NCI-H2171 (cell line): Measurements from ENCODE around the gene KIAA0930.

Source experiments
- DNase-seq: peaks from one replicate; lab custom pipeline; 2025; lab: John Stamatoyannopoulos, UW

KIAA0930 gene

DNA sequence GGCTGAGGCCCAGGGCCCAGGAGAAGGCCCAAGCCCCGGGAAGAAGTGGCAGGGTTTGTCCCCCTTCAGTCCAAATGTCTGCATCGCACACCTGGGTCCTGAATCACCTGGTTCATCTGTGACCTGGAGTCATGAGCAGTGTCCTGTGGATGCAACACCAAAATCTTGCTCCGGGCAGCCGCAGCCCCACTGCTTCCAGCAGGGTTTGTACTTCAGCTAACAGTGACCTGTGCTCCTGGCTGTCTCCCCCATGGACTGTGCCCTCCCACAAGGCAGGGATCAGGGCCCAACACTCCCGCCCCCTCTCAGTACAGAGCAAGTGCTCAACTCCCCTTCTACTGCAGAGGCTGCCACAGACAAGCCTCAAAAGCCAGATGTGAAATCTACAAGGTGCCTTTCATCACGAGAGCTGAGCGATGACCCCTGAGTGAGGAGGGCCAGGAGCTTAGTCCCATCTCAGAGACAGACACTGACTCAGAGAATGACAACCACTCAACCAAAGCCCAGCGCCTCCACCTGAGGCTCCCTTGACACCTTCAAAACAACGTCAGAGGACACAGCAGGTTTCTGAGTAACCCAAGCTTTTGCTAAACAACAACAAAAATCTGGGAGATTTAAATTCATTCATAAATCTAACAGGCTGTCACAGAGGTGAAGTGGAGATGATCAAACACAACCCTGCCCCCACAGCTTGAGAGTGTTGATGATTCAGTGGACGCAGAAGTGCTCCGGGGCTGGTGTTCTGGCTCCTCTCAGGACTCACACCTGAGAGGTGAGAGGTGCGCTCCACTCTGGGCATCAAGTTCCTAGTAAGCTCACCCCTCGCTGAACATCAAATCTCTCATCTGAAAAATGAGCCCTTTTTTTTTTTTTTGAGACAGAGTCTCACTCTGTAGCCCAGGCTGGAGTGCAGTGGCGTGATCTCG is 3.4 kb downstream of the KIAA0930 start:
- no peak for DNase-seq

GRCh38 chr22:45235851-45236342 is 4.8 kb downstream of the KIAA0930 start:
- DNase-seq, result no peak

DNA sequence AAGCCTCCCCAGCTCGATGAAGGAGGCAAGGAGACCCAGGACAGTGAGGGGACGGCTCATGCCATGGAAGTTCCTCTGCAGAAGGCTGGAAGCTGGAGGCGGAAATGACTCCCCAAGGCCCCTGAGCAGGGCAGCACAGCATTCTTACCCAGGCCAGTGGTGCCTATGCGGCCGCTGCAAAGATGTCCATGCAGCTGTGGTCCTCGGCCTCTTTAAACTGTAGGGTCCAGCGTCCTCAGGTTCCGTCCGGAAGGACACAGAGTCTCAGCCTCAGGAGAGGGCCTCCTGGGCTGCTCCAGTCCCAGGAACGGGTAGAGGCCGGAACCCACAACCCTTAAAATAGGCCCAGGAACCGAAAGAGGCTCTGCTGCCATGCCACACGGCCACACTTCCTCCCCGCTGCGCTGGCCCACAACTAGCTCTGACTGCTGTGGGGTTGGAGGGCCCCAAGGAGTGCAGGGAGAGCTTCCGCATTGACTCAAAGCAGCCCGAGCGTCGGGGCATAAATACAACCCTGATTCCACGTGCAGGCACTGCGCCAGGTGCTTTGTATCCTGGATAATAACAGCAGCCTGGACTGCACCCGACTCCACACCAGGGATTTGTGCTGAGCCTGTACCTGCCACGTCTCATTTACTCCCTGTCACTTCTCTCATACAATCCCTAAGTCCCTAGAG is 5.5 kb downstream of the KIAA0930 start:
- DNase-seq, result no peak

- no peak for DNase-seq
Measured at GRCh38 chr22:45233827-45234226, 6.9 kb downstream of the KIAA0930 start.

DNA sequence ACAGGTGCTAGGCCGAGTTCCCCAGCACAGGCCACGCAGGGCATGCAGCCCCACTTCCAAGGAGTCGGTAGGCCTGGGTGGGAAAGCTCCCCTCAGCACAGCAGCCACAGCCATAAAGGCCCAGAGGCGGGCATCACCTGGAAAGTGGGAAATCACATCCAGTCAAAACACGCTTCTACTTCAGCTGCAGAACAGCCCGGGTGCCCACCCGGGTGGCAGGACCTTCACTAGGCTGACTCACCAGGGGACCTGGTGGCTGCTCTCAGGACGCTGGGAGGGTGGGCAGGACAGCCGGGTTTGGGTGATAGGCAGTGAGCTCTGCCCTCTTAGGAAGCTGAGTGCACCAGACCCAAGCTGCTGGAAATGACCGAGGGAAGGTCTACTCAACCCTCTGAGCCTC is 7.3 kb downstream of the KIAA0930 start:
- DNase-seq, result no peak

DNA sequence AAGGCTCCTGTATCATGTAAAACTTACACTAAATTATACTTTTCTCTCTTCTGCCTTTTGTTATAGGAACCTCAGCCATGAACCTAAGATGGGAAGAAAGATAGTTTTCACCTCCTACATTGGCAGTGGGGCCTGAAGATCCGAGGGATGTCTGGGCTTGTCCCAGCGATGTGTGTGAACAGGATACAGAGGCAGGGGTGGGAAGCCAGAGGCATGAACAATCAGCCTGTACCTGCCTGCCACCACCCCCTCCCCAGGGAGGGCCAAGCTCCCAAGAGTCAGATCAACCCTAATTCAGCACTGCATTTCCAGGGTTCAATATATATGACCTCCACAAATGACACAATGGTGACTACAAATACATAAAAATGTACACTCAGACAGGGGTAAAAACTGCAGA is 9.4 kb downstream of the KIAA0930 start:
- DNase-seq, result no peak

DNA sequence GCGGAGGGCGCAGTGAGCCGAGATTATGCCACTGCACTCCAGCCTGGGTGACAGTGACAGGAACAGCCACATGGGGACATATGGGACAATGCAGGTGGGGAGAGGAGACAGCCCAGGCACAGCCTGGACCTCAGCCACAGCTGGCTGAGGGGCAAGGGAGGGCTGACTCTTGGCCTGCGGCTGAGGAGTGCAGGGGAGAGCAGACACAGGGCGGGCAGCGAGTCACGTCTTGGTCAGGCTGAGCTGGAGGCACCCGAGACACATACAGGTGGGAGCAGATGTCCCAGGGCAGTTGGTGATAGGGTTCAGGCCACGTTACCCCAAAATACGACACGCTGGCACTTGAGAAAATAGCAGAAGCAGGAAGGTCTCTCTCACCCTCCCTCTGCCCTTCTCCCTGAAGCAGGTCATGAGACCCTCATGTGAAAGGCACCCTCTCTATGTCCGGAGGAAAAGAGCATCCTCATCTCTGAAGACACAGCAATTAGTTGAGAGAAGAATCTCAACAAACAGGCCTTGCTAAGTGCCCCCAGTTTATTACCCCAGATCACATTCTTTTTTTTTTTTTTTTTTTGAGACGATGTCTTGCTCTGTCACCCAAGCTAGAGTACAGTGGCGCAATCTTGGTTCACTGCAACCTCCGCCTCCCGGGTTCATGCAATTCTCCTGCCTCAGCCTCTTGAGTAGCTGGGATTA is 10.5 kb downstream of the KIAA0930 start:
- DNase-seq, result no peak

DNA sequence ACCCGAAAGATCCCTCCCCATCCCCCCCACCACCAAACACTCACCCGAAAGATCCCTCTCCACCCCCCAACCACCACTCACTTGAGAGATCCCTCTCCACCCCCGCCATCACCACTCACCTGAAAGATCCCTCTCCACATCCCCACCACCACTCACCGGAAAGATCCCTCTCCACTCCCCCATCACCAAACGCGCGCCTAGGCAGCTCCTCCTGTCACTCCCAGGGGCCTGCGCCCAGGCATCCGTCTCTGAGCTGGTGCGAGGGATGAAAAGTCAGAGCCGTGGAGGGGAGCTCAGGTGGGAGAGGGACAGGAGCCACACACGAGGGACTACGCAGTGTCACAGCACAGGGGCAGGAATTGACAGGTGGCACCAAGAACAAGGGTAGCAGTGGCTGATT is 11.5 kb downstream of the KIAA0930 start:
- DNase-seq, result no peak

DNA sequence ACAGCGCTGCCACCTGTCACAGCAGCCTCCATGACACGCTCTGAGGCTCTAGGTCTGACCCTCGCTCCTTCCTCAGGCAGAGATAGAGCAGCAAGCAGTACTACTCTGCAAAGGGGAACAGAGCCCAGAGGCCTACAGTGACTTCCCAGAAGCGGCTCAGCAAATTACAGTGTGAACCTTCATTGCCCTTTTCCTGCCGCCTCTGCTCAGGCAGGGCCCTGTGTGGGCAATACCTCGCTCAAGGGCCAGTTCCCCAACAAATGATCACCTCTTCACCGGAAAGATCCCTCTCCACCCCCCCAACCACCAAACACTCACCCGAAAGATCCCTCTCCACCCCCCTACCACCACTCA is 12.3 kb downstream of the KIAA0930 start:
- no peak for DNase-seq

DNA sequence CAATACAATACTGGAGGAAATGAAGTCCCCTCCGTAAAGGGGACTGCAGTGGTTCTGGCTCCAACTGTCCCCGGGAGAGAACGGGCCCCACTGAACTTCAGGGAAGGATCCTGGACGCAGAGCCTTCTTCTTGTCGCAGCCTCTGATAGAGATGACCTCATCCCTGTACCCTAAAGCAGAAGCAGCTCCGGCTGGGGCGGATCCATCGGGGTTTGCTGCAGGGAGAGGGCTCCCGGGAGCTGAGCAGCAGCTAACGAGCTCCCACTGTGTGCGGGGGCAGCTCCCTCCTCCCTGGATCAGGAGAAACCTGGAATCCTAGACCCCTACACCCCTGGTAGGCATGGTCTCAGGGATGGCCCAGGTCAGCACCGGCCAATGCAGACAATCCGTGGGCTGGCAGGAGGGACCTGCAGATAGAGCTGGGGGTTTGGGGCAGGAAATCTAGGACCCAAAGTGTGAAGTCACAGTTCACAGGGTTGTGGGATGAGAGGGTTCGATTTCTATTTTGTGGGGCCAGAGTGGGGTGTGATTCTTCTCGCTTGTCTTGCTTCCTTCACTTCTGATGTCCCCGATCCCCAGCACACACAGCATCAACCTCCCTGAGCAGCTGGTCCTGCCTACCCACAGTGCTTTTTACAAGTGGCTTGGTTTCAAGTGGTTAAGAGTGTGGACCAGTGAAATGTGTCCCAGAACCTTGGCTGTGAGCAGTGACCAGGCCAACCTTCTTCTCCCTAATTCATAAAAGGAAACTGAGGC is 12.9 kb downstream of the KIAA0930 start:
- no peak for DNase-seq

DNA sequence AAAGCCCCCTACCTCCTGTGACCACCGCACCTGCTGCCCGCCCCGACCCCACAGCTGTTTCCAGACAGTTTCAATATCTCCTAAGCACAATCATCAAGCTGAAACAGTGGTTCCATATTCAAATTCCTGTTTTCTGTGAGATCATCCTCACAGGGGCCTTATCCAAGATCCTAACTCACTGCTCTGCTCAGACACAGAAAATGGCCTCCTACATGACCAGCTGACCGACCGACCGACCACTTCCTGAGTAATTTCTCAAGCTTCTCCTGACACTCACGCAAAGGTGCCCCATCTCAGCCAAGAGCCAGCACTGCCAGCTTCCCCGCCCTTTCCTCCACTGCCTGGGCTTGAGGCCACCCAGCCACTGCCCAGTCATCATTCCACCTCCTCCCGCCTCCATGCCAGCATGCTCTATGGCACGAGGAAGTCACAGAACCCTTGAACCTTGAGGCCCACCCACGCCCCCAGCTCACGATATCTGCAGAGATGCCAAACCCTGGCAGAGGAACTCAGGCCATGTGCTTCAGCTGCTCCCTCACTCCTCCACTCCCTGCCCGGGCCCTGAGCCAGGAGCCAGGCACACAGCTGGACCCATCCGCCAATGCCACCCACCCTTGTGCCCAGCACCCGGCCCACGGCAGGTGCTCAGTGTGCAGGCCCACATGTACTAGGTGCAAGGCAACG is 14.0 kb downstream of the KIAA0930 start:
- no peak for DNase-seq

- DNase-seq, result no peak
Measured at GRCh38 chr22:45225732-45226502, 14.8 kb downstream of the KIAA0930 start.

- no peak for DNase-seq
Measured at GRCh38 chr22:45224988-45225731, 15.5 kb downstream of the KIAA0930 start.

DNA sequence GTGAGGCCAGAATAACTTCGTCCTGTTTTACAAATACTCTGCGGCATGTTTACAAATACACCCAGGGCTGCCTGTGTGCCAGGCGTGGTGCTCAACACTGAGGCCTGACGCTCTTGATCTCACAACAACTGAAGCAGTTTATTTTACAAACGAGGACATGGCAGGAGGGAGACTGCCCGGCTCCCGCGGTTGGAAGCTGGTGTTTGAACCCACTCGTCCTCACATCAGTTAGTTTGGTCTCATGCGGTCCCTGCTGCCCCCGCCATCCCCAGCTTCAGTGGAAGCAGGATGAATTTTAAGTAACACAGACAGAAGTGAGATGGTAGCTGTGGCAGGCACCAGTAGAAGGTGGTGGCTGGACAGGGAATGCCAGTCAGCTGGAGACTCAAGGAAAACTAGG is 16.4 kb downstream of the KIAA0930 start:
- DNase-seq, result no peak

- DNase-seq, result no peak
Measured at GRCh38 chr22:45223304-45224117, 17.2 kb downstream of the KIAA0930 start.

GRCh38 chr22:45221201-45221600 is 19.5 kb downstream of the KIAA0930 start:
- no peak for DNase-seq

- peak; percentile 51 for DNase-seq
Measured at GRCh38 chr22:45218976-45219375, 21.7 kb downstream of the KIAA0930 start.

DNA sequence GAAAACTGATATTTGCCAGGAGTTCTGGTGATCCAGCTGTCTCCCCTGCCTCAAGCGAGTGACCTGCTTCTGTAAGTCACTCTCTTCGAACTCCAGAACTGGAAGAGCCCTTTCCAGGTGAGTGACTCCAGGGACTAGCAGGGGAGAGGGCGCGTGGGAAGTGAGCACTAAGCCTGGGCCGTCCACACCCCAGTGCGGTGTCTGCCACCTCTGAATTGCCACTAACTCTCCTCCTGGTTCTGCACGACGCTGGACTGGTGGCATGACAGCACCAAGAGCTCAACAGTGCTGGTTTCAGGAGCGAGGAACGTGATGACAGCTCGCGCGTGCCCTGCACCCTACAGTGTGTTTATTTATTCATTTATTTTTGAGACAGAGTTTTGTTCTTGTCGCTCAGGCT is 22.9 kb downstream of the KIAA0930 start:
- no peak for DNase-seq

- no peak for DNase-seq
Measured at GRCh38 chr22:45217345-45217744, 23.3 kb downstream of the KIAA0930 start.
